ENCODE data around the gene PPIP5K2. TPM values are rescaled to one million over a fixed set of nuclear protein-coding genes. Genes with fewer than 3 reads are reported as not detected.
A peak's percentile ranks its signal among the peaks of the same experiment; 100 is the strongest.

PPIP5K2 gene
- total RNA-seq, 6 experiments from 2014 or later = 54.9 to 75.2 (median 61.2) TPM

GRCh38 chr5:103244398-103244797, 124.3 kb downstream of the PPIP5K2 start:
- peak overlapping the region; percentile 55; the same call in 1 of the 2 replicates for H3K4me3 Mint-ChIP-seq
- H3K27ac Mint-ChIP-seq = no peak overlapping the region; the same call in 1 of the 2 replicates
- no peak for TF ChIP-seq CTCF (IDR thresholded peaks at IDR 0.05)
- DNase-seq = no peak
- peaks cover 13% of the 10 kb centered on the region for H3K36me3 Mint-ChIP-seq (ENCODE audit: low read depth)
- no peaks in the 10 kb centered on the region for H3K27me3 Mint-ChIP-seq (ENCODE audit: insufficient read depth)
- no peaks in the 10 kb centered on the region for H3K9me3 Mint-ChIP-seq
- peaks cover 25% of the 10 kb centered on the region for H3K4me1 Mint-ChIP-seq (ENCODE audit: low read depth)

GRCh38 chr5:103245761-103246160, 125.7 kb downstream of the PPIP5K2 start:
- Mint-ChIP-seq H3K27me3 (ENCODE audit: insufficient read depth) (no peaks in the 10 kb centered on the region), H3K4me3 (no peak overlapping the region), H3K4me1 (ENCODE audit: low read depth) (peaks cover 34% of the 10 kb centered on the region), H3K36me3 (ENCODE audit: low read depth) (peaks cover 8% of the 10 kb centered on the region; the same call in 1 of the 2 replicates), H3K27ac (no peak overlapping the region), H3K9me3 (no peaks in the 10 kb centered on the region)
- TF ChIP-seq CTCF (IDR thresholded peaks at IDR 0.05) = no peak
- DNase-seq = no peak

GRCh38 chr5:103247118-103247517, 127.0 kb downstream of the PPIP5K2 start:
- H3K27ac Mint-ChIP-seq = no peak overlapping the region
- TF ChIP-seq CTCF (IDR thresholded peaks at IDR 0.05) = no peak
- H3K4me1 Mint-ChIP-seq (ENCODE audit: low read depth) = peaks cover 34% of the 10 kb centered on the region
- no peaks in the 10 kb centered on the region for H3K27me3 Mint-ChIP-seq (ENCODE audit: insufficient read depth)
- H3K9me3 Mint-ChIP-seq = no peaks in the 10 kb centered on the region
- H3K4me3 Mint-ChIP-seq = no peak overlapping the region
- peaks cover 8% of the 10 kb centered on the region; the same call in 1 of the 2 replicates for H3K36me3 Mint-ChIP-seq (ENCODE audit: low read depth)
- no peak for DNase-seq

GRCh38 chr5:103249068-103249467, 129.0 kb downstream of the PPIP5K2 start:
- H3K27me3 Mint-ChIP-seq (ENCODE audit: insufficient read depth) = no peaks in the 10 kb centered on the region
- H3K4me3 Mint-ChIP-seq = no peak overlapping the region
- H3K9me3 Mint-ChIP-seq = no peaks in the 10 kb centered on the region
- H3K36me3 Mint-ChIP-seq (ENCODE audit: low read depth) = 0 out of 2 replicates have a peak, but pooled peaks cover 8% of the 10 kb centered on the region
- TF ChIP-seq CTCF (IDR thresholded peaks at IDR 0.05) = no peak
- H3K27ac Mint-ChIP-seq = peak overlapping the region; percentile 38; the same call in 1 of the 2 replicates
- peaks cover 23% of the 10 kb centered on the region for H3K4me1 Mint-ChIP-seq (ENCODE audit: low read depth)
- DNase-seq = no peak

GRCh38 chr5:103254921-103255320, 134.8 kb downstream of the PPIP5K2 start:
- Mint-ChIP-seq H3K4me1 (ENCODE audit: low read depth) (peaks cover 43% of the 10 kb centered on the region), H3K9me3 (no peaks in the 10 kb centered on the region), H3K4me3 (no peak overlapping the region), H3K36me3 (ENCODE audit: low read depth) (peaks cover 4% of the 10 kb centered on the region), H3K27me3 (ENCODE audit: insufficient read depth) (no peaks in the 10 kb centered on the region), H3K27ac (0 out of 2 replicates have a peak overlapping the region, but pooled peaks have one; percentile 15)
- TF ChIP-seq CTCF (IDR thresholded peaks at IDR 0.05) = no peak
- DNase-seq = no peak

- no peaks in the 10 kb centered on the region for H3K9me3 Mint-ChIP-seq
These were observed 135.6 kb downstream of the PPIP5K2 start for GRCh38 chr5:103255691-103256090.

More at GRCh38 chr5:103255691-103256090, 135.6 kb downstream of the PPIP5K2 start:
- Mint-ChIP-seq H3K4me3 (no peak overlapping the region), H3K27ac (no peak overlapping the region), H3K36me3 (ENCODE audit: low read depth) (peaks cover 7% of the 10 kb centered on the region), H3K4me1 (ENCODE audit: low read depth) (peaks cover 39% of the 10 kb centered on the region), H3K27me3 (ENCODE audit: insufficient read depth) (no peaks in the 10 kb centered on the region)
- DNase-seq = no peak
- TF ChIP-seq CTCF (IDR thresholded peaks at IDR 0.05) = no peak

Measured in HFFc6 (cell line).